Erythroblast (primary cell): Measurements from ENCODE around the gene MARCHF5.

ENCODE experiments used
- GATA1 ChIP-seq: IDR thresholded peaks from 2 replicates; pipeline ENCODE4 v1.6.1; 2011; ENCODE audit warnings: low read depth, mild to moderate bottlenecking, control low read depth, low read length, moderate library complexity
- POLR2A ChIP-seq: IDR thresholded peaks from 2 replicates; pipeline ENCODE4 v1.6.1; 2011; ENCODE audit warnings: mild to moderate bottlenecking, low read length

GRCh38 chr10:92354587-92354986 is 63.6 kb downstream of the MARCHF5 start:
- TF ChIP-seq POLR2A: no peak
- TF ChIP-seq GATA1: no peak
